ENCODE data around the gene PIN1.

PIN1 gene

GRCh38 chr19:9883231-9883758 lies 48.2 kb downstream of the PIN1 start:
- Histone ChIP-seq H3K36me3 (ENCODE audit: control insufficient read depth in 2 of 2, insufficient read depth in 2 of 2, low read length in 2 of 2) (no peaks in the 10 kb centered on the region), H3K4me3 (ENCODE audit: low read length in 2 of 2) (no peak overlapping the region), H3K27ac (ENCODE audit: low read depth in 2 of 2, low read length in 2 of 2) (no peak overlapping the region), H3K9me3 (ENCODE audit: control insufficient read depth in 2 of 2, low read length in 2 of 2) (no peaks in the 10 kb centered on the region), H3K27me3 (ENCODE audit: control insufficient read depth in 2 of 2, insufficient read depth in 2 of 2, low read length in 2 of 2) (peaks cover 0 to 4% of the 10 kb centered on the region in 2 donors), H3K9ac (ENCODE audit: low read depth in 1 of 2, low read length in 2 of 2) (no peak overlapping the region), H3K4me1 (ENCODE audit: control insufficient read depth in 2 of 2, insufficient read depth in 2 of 2, low read length in 2 of 2) (no peaks in the 10 kb centered on the region)

DNA sequence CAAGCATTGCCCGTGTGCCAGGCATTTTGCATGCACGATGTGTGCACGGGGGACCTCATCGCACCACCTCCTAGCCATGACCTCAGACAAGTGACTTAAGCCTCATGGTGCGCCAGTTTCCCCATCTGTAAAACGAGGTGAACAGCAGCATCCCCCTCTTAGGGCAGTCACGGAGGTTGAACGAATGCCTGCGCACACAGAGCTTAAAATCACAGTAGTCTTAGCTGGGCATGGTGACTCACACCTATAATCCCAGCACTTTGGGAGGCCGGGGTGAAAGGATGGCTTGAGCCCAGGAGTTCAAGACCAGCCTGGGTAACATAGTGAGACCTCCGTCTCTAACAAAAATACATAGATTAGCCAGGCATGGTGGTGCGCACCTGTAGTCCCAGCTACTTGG lies 48.6 kb downstream of the PIN1 start:
- peaks cover 0 to 4% of the 10 kb centered on the region in 2 donors for H3K27me3 ChIP-seq (ENCODE audit: control insufficient read depth in 2 of 2, insufficient read depth in 2 of 2, low read length in 2 of 2)
- no peaks in the 10 kb centered on the region for H3K9me3 ChIP-seq (ENCODE audit: control insufficient read depth in 2 of 2, low read length in 2 of 2)
- no peak overlapping the region for H3K4me3 ChIP-seq (ENCODE audit: low read length in 2 of 2)
- no peaks in the 10 kb centered on the region for H3K36me3 ChIP-seq (ENCODE audit: control insufficient read depth in 2 of 2, insufficient read depth in 2 of 2, low read length in 2 of 2)
- no peaks in the 10 kb centered on the region for H3K4me1 ChIP-seq (ENCODE audit: control insufficient read depth in 2 of 2, insufficient read depth in 2 of 2, low read length in 2 of 2)
- H3K27ac ChIP-seq (ENCODE audit: low read depth in 2 of 2, low read length in 2 of 2): no peak overlapping the region
- H3K9ac ChIP-seq (ENCODE audit: low read depth in 1 of 2, low read length in 2 of 2): no peak overlapping the region

GRCh38 chr19:9885077-9885552 lies 50.0 kb downstream of the PIN1 start:
- H3K9me3 ChIP-seq (ENCODE audit: control insufficient read depth in 2 of 2, low read length in 2 of 2): no peaks in the 10 kb centered on the region
- no peaks in the 10 kb centered on the region for H3K4me1 ChIP-seq (ENCODE audit: control insufficient read depth in 2 of 2, insufficient read depth in 2 of 2, low read length in 2 of 2)
- no peaks in the 10 kb centered on the region for H3K36me3 ChIP-seq (ENCODE audit: control insufficient read depth in 2 of 2, insufficient read depth in 2 of 2, low read length in 2 of 2)
- H3K4me3 ChIP-seq (ENCODE audit: low read length in 2 of 2): no peak overlapping the region
- H3K9ac ChIP-seq (ENCODE audit: low read depth in 1 of 2, low read length in 2 of 2): no peak overlapping the region
- peaks cover 0 to 4% of the 10 kb centered on the region in 2 donors for H3K27me3 ChIP-seq (ENCODE audit: control insufficient read depth in 2 of 2, insufficient read depth in 2 of 2, low read length in 2 of 2)
- H3K27ac ChIP-seq (ENCODE audit: low read depth in 2 of 2, low read length in 2 of 2): no peak overlapping the region

DNA sequence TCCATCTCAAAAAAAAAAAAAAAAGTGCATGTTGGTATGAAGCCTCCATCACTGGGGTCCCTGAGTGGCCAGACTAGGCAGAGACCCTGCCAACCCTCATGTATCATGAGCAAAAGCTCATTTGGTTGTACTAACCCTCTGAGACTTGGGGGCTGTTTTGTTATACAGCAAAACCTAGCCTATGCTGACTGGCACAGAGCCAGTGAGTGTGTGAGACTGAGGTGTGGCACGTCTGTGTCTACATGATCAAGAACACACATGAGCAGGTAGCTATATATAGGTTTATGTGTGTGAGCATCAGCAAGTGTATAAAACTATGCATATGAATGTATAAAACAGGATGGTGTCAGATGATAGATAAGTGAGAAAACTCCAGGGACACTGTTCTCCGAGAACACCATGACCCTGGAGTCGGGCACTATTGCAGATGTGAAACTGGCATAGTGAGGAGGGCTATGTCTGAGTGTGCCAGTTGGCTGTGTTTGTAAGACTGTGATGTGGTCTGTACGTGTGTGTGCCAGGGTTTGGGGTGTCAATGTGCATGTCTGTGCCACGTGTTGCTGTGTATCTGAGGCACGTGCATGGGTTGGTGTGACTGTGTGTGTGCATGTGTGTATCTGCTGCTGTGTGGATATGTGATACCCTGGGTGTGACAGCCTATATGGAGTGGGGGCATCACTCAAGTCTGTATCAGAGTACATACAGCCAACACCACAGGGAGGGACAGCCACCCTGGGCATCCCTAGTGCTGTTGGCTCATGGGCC lies 56.7 kb downstream of the PIN1 start:
- Histone ChIP-seq H3K4me1 (ENCODE audit: control insufficient read depth in 2 of 2, insufficient read depth in 2 of 2, low read length in 2 of 2) (no peaks in the 10 kb centered on the region), H3K27me3 (ENCODE audit: control insufficient read depth in 2 of 2, insufficient read depth in 2 of 2, low read length in 2 of 2) (no peaks in the 10 kb centered on the region), H3K9me3 (ENCODE audit: control insufficient read depth in 2 of 2, low read length in 2 of 2) (no peaks in the 10 kb centered on the region), H3K9ac (ENCODE audit: low read depth in 1 of 2, low read length in 2 of 2) (no peak overlapping the region), H3K27ac (ENCODE audit: low read depth in 2 of 2, low read length in 2 of 2) (no peak overlapping the region), H3K36me3 (ENCODE audit: control insufficient read depth in 2 of 2, insufficient read depth in 2 of 2, low read length in 2 of 2) (no peaks in the 10 kb centered on the region), H3K4me3 (ENCODE audit: low read length in 2 of 2) (no peak overlapping the region)
